HG02763 (cell line): ENCODE data around the gene ANKRD12.

Experiments used
- ATAC-seq: cut with Tn5 transposase; IDR thresholded peaks from one replicate; pipeline ENCODE4 v1.9.1; 2021; ENCODE audit warnings: mild to moderate bottlenecking, moderate library complexity; ENCODE audit not compliant: unreplicated experiment

The ANKRD12 gene

DNA sequence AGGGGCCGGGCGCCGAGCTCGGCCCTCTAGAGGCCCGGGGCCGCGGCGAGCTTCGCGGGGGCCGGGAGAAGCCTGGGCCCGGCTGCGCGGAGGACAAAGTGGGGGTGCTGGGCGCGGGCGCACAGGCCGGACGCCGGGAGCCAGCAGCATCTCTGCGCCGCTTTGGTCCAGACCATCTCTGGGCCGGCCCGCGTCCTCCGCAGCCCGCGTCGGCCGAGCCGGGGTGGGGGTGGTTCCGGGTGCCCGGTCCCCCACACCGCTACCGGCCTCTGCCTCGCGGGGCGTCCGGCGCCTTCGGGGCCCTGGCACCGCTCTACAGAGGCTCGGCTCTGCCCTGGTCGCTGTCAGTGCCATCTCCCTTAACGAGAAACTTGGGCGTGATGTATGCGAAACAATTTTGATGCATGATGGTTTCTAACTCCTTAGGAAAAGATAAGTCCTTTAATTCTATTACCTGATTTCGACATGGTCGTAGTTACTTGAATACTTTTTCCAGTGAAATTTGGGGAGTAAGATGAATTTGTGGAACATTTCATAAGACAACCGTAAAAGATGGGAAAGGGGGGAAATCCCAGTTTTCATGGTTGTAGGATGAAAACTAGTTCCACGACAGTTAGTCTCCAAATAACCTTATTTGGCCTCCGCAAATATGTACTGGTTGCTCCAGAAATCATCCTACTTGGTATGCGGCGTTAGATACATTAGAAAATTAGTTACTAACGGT, 198.6 kb downstream of the ANKRD12 start:
- ATAC-seq = peak; percentile 35
